Measurements from ENCODE around the gene SP140. TPM values are rescaled to one million over a fixed set of nuclear protein-coding genes. Genes with fewer than 3 reads are reported as not detected.

The SP140 gene
- total and polyA plus RNA-seq, 9 of the 15 experiments (the other 6 are each of a cell fraction or from before 2014, with no cell fraction given), result 0.04 to 1.1 (median 0.57) TPM; not detected in 1

DNA sequence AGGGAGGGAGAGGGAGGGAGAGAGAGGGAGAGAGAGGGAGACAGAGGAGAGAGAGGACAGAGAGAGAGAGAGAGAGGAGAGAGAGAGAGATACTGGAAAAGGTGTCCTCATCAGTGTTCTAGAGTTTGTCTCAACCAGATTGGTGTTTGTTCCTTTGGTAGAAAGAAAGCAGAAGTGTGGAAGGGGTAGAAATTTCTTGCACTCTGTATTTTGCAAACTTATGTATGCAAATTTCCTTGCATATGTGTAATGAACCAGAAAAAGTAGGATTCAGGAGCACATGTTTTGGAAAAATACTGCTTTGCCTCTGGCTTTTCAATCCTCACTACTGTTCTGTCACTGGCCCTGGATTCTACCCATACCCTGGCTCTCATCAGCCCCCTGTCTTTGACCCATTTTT, 1.1 kb upstream of the SP140 start (continued):
- no peak for TF ChIP-seq ZC3H8 (IDR thresholded peaks at IDR 0.05)
- TF ChIP-seq, protein P1, sequence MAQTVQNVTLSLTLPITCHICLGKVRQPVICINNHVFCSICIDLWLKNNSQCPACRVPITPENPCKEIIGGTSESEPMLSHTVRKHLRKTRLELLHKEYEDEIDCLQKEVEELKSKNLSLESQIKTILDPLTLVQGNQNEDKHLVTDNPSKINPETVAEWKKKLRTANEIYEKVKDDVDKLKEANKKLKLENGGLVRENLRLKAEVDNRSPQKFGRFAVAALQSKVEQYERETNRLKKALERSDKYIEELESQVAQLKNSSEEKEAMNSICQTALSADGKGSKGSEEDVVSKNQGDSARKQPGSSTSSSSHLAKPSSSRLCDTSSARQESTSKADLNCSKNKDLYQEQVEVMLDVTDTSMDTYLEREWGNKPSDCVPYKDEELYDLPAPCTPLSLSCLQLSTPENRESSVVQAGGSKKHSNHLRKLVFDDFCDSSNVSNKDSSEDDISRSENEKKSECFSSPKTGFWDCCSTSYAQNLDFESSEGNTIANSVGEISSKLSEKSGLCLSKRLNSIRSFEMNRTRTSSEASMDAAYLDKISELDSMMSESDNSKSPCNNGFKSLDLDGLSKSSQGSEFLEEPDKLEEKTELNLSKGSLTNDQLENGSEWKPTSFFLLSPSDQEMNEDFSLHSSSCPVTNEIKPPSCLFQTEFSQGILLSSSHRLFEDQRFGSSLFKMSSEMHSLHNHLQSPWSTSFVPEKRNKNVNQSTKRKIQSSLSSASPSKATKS (CRISPR knock-in tag; IDR thresholded peaks at IDR 0.05), result no peak
- TF ChIP-seq, protein P2, sequence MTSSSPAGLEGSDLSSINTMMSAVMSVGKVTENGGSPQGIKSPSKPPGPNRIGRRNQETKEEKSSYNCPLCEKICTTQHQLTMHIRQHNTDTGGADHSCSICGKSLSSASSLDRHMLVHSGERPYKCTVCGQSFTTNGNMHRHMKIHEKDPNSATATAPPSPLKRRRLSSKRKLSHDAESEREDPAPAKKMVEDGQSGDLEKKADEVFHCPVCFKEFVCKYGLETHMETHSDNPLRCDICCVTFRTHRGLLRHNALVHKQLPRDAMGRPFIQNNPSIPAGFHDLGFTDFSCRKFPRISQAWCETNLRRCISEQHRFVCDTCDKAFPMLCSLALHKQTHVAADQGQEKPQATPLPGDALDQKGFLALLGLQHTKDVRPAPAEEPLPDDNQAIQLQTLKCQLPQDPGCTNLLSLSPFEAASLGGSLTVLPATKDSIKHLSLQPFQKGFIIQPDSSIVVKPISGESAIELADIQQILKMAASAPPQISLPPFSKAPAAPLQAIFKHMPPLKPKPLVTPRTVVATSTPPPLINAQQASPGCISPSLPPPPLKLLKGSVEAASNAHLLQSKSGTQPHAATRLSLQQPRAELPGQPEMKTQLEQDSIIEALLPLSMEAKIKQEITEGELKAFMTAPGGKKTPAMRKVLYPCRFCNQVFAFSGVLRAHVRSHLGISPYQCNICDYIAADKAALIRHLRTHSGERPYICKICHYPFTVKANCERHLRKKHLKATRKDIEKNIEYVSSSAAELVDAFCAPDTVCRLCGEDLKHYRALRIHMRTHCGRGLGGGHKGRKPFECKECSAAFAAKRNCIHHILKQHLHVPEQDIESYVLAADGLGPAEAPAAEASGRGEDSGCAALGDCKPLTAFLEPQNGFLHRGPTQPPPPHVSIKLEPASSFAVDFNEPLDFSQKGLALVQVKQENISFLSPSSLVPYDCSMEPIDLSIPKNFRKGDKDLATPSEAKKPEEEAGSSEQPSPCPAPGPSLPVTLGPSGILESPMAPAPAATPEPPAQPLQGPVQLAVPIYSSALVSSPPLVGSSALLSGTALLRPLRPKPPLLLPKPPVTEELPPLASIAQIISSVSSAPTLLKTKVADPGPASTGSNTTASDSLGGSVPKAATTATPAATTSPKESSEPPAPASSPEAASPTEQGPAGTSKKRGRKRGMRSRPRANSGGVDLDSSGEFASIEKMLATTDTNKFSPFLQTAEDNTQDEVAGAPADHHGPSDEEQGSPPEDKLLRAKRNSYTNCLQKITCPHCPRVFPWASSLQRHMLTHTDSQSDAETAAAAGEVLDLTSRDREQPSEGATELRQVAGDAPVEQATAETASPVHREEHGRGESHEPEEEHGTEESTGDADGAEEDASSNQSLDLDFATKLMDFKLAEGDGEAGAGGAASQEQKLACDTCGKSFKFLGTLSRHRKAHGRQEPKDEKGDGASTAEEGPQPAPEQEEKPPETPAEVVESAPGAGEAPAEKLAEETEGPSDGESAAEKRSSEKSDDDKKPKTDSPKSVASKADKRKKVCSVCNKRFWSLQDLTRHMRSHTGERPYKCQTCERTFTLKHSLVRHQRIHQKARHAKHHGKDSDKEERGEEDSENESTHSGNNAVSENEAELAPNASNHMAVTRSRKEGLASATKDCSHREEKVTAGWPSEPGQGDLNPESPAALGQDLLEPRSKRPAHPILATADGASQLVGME (CRISPR knock-in tag; IDR thresholded peaks at IDR 0.05), result no peak
- no peak for TF ChIP-seq MAFK (IDR thresholded peaks at IDR 0.05; ENCODE audit: low read length)
- TF ChIP-seq RAD21 (CRISPR knock-in tag; conservative IDR thresholded peaks at IDR 0.05 in 1 of 2, IDR thresholded peaks at IDR 0.05 in 1 of 2), result no peak
- TF ChIP-seq CCAR2 (IDR thresholded peaks at IDR 0.05; ENCODE audit: low read depth, low read length), result no peak
- TF ChIP-seq, protein P3, sequence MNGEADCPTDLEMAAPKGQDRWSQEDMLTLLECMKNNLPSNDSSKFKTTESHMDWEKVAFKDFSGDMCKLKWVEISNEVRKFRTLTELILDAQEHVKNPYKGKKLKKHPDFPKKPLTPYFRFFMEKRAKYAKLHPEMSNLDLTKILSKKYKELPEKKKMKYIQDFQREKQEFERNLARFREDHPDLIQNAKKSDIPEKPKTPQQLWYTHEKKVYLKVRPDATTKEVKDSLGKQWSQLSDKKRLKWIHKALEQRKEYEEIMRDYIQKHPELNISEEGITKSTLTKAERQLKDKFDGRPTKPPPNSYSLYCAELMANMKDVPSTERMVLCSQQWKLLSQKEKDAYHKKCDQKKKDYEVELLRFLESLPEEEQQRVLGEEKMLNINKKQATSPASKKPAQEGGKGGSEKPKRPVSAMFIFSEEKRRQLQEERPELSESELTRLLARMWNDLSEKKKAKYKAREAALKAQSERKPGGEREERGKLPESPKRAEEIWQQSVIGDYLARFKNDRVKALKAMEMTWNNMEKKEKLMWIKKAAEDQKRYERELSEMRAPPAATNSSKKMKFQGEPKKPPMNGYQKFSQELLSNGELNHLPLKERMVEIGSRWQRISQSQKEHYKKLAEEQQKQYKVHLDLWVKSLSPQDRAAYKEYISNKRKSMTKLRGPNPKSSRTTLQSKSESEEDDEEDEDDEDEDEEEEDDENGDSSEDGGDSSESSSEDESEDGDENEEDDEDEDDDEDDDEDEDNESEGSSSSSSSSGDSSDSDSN (IDR thresholded peaks at IDR 0.05; ENCODE audit: borderline replicate concordance in 1 of 2, low read depth in 2 of 2, low read length in 2 of 2), result no peak
- TF ChIP-seq, protein P4, sequence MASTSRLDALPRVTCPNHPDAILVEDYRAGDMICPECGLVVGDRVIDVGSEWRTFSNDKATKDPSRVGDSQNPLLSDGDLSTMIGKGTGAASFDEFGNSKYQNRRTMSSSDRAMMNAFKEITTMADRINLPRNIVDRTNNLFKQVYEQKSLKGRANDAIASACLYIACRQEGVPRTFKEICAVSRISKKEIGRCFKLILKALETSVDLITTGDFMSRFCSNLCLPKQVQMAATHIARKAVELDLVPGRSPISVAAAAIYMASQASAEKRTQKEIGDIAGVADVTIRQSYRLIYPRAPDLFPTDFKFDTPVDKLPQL (IDR thresholded peaks at IDR 0.05; ENCODE audit: extremely low read depth, insufficient read length), result no peak
- TF ChIP-seq ZNF197 (CRISPR knock-in tag; IDR thresholded peaks at IDR 0.05; ENCODE audit: low read depth), result no peak
- no peak for TF ChIP-seq PML (IDR thresholded peaks at IDR 0.05; ENCODE audit: low read length)
